Erythroblast (primary cell): ENCODE data around the gene QRFP.

Experiments used
- GATA1 ChIP-seq: IDR thresholded peaks from 2 replicates; pipeline ENCODE4 v1.6.1; 2011; ENCODE audit warnings: low read depth, mild to moderate bottlenecking, control low read depth, low read length, moderate library complexity
- POLR2A ChIP-seq: IDR thresholded peaks from 2 replicates; pipeline ENCODE4 v1.6.1; 2011; ENCODE audit warnings: mild to moderate bottlenecking, low read length

DNA sequence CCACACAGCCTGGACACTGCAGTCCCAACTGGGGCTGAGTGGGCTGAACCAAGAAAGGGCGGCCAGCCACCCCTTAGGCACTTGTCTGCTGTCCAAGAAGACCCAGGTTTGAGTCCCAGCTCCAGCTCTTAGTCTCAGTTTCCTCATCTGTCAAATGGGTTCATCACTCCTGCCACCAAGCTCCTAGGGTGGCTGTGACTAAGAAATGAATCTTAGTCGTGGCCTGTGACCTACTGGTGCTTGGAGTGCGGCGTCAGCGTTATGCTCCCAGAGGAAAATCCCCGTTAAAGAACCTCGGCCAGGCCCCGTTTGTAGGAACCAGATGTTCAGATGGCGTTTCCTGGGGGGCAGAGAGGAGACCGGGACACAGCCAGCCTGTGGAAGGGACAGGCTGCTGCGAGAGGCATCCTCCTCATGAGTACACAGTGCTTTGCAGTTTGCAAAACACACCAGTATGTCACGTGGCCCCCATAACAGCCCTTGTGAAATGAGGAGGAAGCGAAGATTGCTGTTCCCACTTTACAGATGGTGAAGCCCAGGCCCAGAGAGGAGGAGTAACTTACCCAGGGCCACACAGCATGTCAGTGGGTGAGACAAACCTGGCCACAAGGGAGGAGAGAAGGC, 39.1 kb upstream of the QRFP start:
- TF ChIP-seq POLR2A (no peak), GATA1 (no peak)
